ENCODE measurements around the gene NOTUM.

Gene NOTUM

GRCh38 chr17:81928544-81929252, 32.3 kb downstream of the NOTUM start (continued):
- no peak for TF ChIP-seq REST (tag by site-specific recombination; IDR thresholded peaks at IDR 0.05)
- TF ChIP-seq SP7 (tag by site-specific recombination; IDR thresholded peaks at IDR 0.05): no peak
- no peak for TF ChIP-seq GLI4 (tag by site-specific recombination; IDR thresholded peaks at IDR 0.05)

GRCh38 chr17:81927653-81928543, 33.1 kb downstream of the NOTUM start, which contains the start of gene MAFG:
Gene MAFG (minus strand): TSS chr17:81927735. CDS start chr17:81923185, 4,550 bp downstream.
- peak within 1 kb of the TSS; percentile 79 for H3K4me3 ChIP-seq (ENCODE audit: low read depth, low read length)
- POLR2A ChIA-PET: interaction anchor here (1.0 to 3.2 kb wide), 10 partner anchors 8 to 225 kb away, joined by 3 to 22 read pairs (median 4); partner anchors contain the start of genes MRPL12, PCYT2 and SIRT7
- H3K27ac ChIP-seq (ENCODE audit: extremely low read depth, low read depth, low read length): peak within 1 kb of the TSS; percentile 90
- CTCF ChIA-PET: interaction anchor here (0.7 to 1.8 kb wide), 11 partner anchors 8 to 198 kb away, joined by 3 to 12 read pairs (median 3); partner anchors contain the start of gene NOTUM
- H3K4me1 ChIP-seq (ENCODE audit: control insufficient read depth, insufficient read depth, low read length): peaks cover 3% of the 10 kb centered on the region; the same call in 1 of the 2 replicates
- peaks cover 0 to under 1% of the 10 kb centered on the region in 2 experiments; a peak in 1 of 3 replicates for H3K36me3 ChIP-seq (ENCODE audit: control insufficient read depth in 2 of 2, insufficient read depth in 1 of 2, low read length in 2 of 2)
- no peaks in the 10 kb centered on the region for H3K9me3 ChIP-seq (ENCODE audit: control insufficient read depth, insufficient read depth, low read depth, low read length)
- TF ChIP-seq ZNF394 (tag by site-specific recombination; IDR thresholded peaks at IDR 0.05; ENCODE audit: borderline replicate concordance) (no peak; the same call in 1 of the 2 replicates), AEBP2 (tag by site-specific recombination; IDR thresholded peaks at IDR 0.05; ENCODE audit: borderline replicate concordance) (no peak), ZFP41 (tag by site-specific recombination; IDR thresholded peaks at IDR 0.05; ENCODE audit: borderline replicate concordance) (no peak), ZNF596 (tag by site-specific recombination; IDR thresholded peaks at IDR 0.05) (peak; percentile 35; the same call in 1 of the 2 replicates), ZNF311 (tag by site-specific recombination; IDR thresholded peaks at IDR 0.05; ENCODE audit: borderline replicate concordance) (no peak), ZSCAN16 (tag by site-specific recombination; IDR thresholded peaks at IDR 0.05) (no peak), ZNF24 (tag by site-specific recombination; IDR thresholded peaks at IDR 0.05) (no peak), ZNF341 (tag by site-specific recombination; IDR thresholded peaks at IDR 0.05; ENCODE audit: low read depth) (no peak), ZBTB44 (tag by site-specific recombination; IDR thresholded peaks at IDR 0.05) (peak; percentile 63; the same call in 1 of the 2 replicates), ZNF335 (tag by site-specific recombination; conservative IDR thresholded peaks at IDR 0.05) (peak; percentile 89), ZNF16 (tag by site-specific recombination; IDR thresholded peaks at IDR 0.05; ENCODE audit: low read depth) (no peak), ZNF223 (tag by site-specific recombination; IDR thresholded peaks at IDR 0.05) (no peak), ZSCAN5A (tag by site-specific recombination; IDR thresholded peaks at IDR 0.05) (peak; percentile 85; the same call in 1 of the 2 replicates), ZNF133 (tag by site-specific recombination; IDR thresholded peaks at IDR 0.05) (no peak), ZFHX2 (tag by site-specific recombination; conservative IDR thresholded peaks at IDR 0.05) (0 out of 2 replicates have a peak, but pooled peaks have one; percentile 32), ZNF350 (tag by site-specific recombination; IDR thresholded peaks at IDR 0.05) (no peak), OSR2 (tag by site-specific recombination; IDR thresholded peaks at IDR 0.05) (peak; percentile 17; the same call in 1 of the 2 replicates), KLF17 (tag by site-specific recombination; IDR thresholded peaks at IDR 0.05) (peak; percentile 57; the same call in 1 of the 2 replicates), GFI1B (tag by site-specific recombination; IDR thresholded peaks at IDR 0.05) (no peak), ZNF266 (tag by site-specific recombination; IDR thresholded peaks at IDR 0.05; ENCODE audit: low read depth) (no peak)

Measured in HEK293 (cell line).